Peyer's patch (tissue), 4 donors: ENCODE results near the gene SMARCA2. TPM values are rescaled to one million over a fixed set of nuclear protein-coding genes. Genes with fewer than 3 reads are reported as not detected.
A peak's percentile ranks its signal among the peaks of the same experiment; 100 is the strongest.

Source experiments
- DNase-seq, 3 donors: peaks; one replicate each; pipeline ENCODE4 v3.0.0-alpha.2; 2017 to 2019
- H3K27ac ChIP-seq, 4 donors: fragments of 200-600 bp; sonication (generic); one replicate each; pipeline ENCODE4 v1.5.1; 2016 to 2019
- H3K27me3 ChIP-seq, 2 donors: fragments of 200-600 bp; sonication (generic); one replicate each; pipeline ENCODE4 v1.5.1; 2019
- H3K36me3 ChIP-seq, 3 donors: fragments of 200-600 bp; sonication (generic); one replicate each; pipeline ENCODE4 v1.5.1; 2016 to 2019
- H3K4me1 ChIP-seq, 4 donors: fragments of 200-600 bp; sonication (generic); one replicate each; pipeline ENCODE4 v1.5.1; 2016 to 2019
- H3K4me3 ChIP-seq, 4 donors: fragments of 200-600 bp; sonication (generic); 1 replicate in 3 of 4; 2 replicates in 1 of 4; pipeline ENCODE4 v1.5.1; 2016 to 2019; ENCODE audit warnings: mild to moderate bottlenecking in 1 of 4
- H3K9me3 ChIP-seq, 4 donors: fragments of 200-600 bp; sonication (generic); one replicate each; pipeline ENCODE4 v1.5.1; 2016 to 2019; ENCODE audit warnings: mild to moderate bottlenecking in 1 of 4
- CTCF ChIP-seq, 6 experiments: fragments of 450-650 bp in 4 of 6; fragments of 200-600 bp in 2 of 6; sonication (generic) in 1 of 6; IDR thresholded peaks; one replicate each; pipeline ENCODE4 v1.5.1; 2017 to 2019; ENCODE audit warnings: antibody characterized with exemption in 6 of 6, mild to moderate bottlenecking in 3 of 6, moderate library complexity in 1 of 6
- POLR2A ChIP-seq, 2 donors: fragments of 450-650 bp; IDR thresholded peaks; one replicate each; pipeline ENCODE4 v1.5.1; 2017; ENCODE audit warnings: antibody characterized with exemption in 2 of 2, mild to moderate bottlenecking in 2 of 2, moderate library complexity in 2 of 2
- total RNA-seq, 4 donors: library from RNA; depleted of rRNA; stranded (reverse); fragments of >200 nt; gene quantifications; one replicate each; pipeline ENCODE4 v1.1.0, GENCODE V29; 2016

SMARCA2 gene
- total RNA-seq, 4 donors from 2014 or later = 93.7 to 297 (median 113) TPM

- Histone ChIP-seq H3K27me3 (no peaks in the 10 kb centered on the region), H3K4me1 (peaks cover 0 to 24% (median 0%) of the 10 kb centered on the region in 4 donors), H3K4me3 (no peak overlapping the region), H3K36me3 (no peaks in the 10 kb centered on the region), H3K27ac (no peak overlapping the region), H3K9me3 (no peaks in the 10 kb centered on the region)
- TF ChIP-seq CTCF (IDR thresholded peaks at IDR 0.05) (no peak), POLR2A (IDR thresholded peaks at IDR 0.05) (no peak)
- no peak for DNase-seq
Observed at GRCh38 chr9:2155966-2156365, 140.8 kb downstream of the SMARCA2 start.

GRCh38 chr9:2157277-2158110 is 142.3 kb downstream of the SMARCA2 start:
- no peaks in the 10 kb centered on the region for H3K9me3 ChIP-seq
- H3K36me3 ChIP-seq = peaks cover 0 to 8% (median 0%) of the 10 kb centered on the region in 3 donors
- peak overlapping the region; percentile 21 to 57 (median 42) for H3K4me3 ChIP-seq
- peak overlapping the region in 3 of 4 donors; percentile 23 to 74 (median 59) for H3K27ac ChIP-seq
- peaks cover 0 to 28% (median 0%) of the 10 kb centered on the region in 4 donors for H3K4me1 ChIP-seq
- H3K27me3 ChIP-seq = no peaks in the 10 kb centered on the region
- peak in 2 of 3 donors; percentile 47 to 60 for DNase-seq
- TF ChIP-seq CTCF (IDR thresholded peaks at IDR 0.05) = no peak
- no peak for TF ChIP-seq POLR2A (IDR thresholded peaks at IDR 0.05)

- Histone ChIP-seq H3K9me3 (no peaks in the 10 kb centered on the region), H3K4me3 (peak overlapping the region; percentile 21 to 57 (median 42)), H3K27me3 (no peaks in the 10 kb centered on the region), H3K36me3 (peaks cover 0 to 15% (median 0%) of the 10 kb centered on the region in 3 donors), H3K4me1 (peaks cover 0 to 25% (median 0%) of the 10 kb centered on the region in 4 donors), H3K27ac (peak overlapping the region in 3 of 4 donors; percentile 45 to 74 (median 59))
- peak in 2 of 3 donors; percentile 58 to 75 for DNase-seq
- TF ChIP-seq POLR2A (IDR thresholded peaks at IDR 0.05) = no peak
- no peak for TF ChIP-seq CTCF (IDR thresholded peaks at IDR 0.05)
Observed at GRCh38 chr9:2158111-2158610, 143.0 kb downstream of the SMARCA2 start.

- H3K4me3 ChIP-seq = peak overlapping the region; percentile 21 to 57 (median 42)
- no peaks in the 10 kb centered on the region for H3K9me3 ChIP-seq
- H3K4me1 ChIP-seq = peaks cover 0 to 18% (median 0%) of the 10 kb centered on the region in 4 donors
- H3K27ac ChIP-seq = peak overlapping the region in 3 of 4 donors; percentile 48 to 74 (median 59)
- H3K36me3 ChIP-seq = peaks cover 0 to 20% (median 0%) of the 10 kb centered on the region in 3 donors
- no peak for DNase-seq
- no peaks in the 10 kb centered on the region for H3K27me3 ChIP-seq
- TF ChIP-seq CTCF (IDR thresholded peaks at IDR 0.05) (no peak), POLR2A (IDR thresholded peaks at IDR 0.05) (no peak)
Observed at GRCh38 chr9:2158766-2159430, 143.8 kb downstream of the SMARCA2 start.

- no peak for DNase-seq
- Histone ChIP-seq H3K4me1 (peaks cover 0 to 14% (median 0%) of the 10 kb centered on the region in 4 donors), H3K9me3 (no peaks in the 10 kb centered on the region), H3K27ac (peak overlapping the region in 3 of 4 donors; percentile 59 to 74 (median 69)), H3K36me3 (peaks cover 0 to 23% (median 0%) of the 10 kb centered on the region in 3 donors), H3K4me3 (peak overlapping the region in 2 of 4 donors; percentile 43 to 52), H3K27me3 (no peaks in the 10 kb centered on the region)
- TF ChIP-seq POLR2A (IDR thresholded peaks at IDR 0.05) (no peak), CTCF (IDR thresholded peaks at IDR 0.05) (no peak)
Observed at GRCh38 chr9:2159521-2160454, 144.6 kb downstream of the SMARCA2 start.
